Measurements from ENCODE around the gene ABCA6. TPM values are rescaled to one million over a fixed set of nuclear protein-coding genes. Genes with fewer than 3 reads are reported as not detected.

The ABCA6 gene
- total RNA-seq, 1 donor from 2014 or later, result not detected

DNA sequence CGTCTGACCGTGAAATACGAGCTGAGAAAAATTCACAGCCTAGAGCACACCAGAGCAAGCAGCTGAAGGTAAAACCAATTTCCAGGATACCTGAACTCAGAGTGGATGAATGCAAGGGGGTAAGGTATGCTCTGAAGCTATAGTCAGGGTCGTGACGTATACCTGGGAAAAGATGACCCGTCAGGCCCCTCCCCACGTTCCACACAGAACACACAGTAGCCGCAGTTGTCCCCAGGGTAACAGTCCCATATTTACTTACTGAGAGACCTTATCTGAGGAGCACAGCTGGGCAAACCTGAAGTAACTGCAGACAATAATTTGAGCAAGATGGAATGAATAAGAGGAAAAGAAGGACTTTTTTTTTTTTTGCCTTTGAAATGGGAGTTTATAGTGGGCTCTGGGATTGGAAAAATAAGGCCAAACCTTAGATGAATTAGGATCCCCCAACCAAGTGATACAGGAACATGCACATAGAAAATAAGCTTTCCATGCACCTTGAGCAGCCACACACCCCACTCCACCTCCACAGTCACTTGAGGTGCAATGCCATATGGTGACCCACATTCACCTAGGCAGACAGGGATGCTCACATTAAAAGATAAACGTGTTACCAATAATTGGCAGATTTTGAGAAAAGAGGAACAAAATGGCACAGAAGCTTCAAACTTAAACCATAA lies 38.0 kb downstream of the ABCA6 start:
- no peak overlapping the region for H2AFZ ChIP-seq (replicated peaks)
- H3K36me3 ChIP-seq, result no peaks in the 10 kb centered on the region
- DNase-seq (ENCODE audit: low spot score), result no peak
- Mint-ChIP-seq H3K36me3 (no peaks in the 10 kb centered on the region), H3K4me3 (no peak overlapping the region), H3K4me1 (no peaks in the 10 kb centered on the region), H3K27ac (no peak overlapping the region), H3K9me3 (no peaks in the 10 kb centered on the region), H3K27me3 (ENCODE audit: insufficient read depth, low read depth) (no peaks in the 10 kb centered on the region)
- H3K27ac ChIP-seq, result no peak overlapping the region
- no peaks in the 10 kb centered on the region for H3K9me3 ChIP-seq (ENCODE audit: low read depth)
- H3K27me3 ChIP-seq, result no peaks in the 10 kb centered on the region
- TF ChIP-seq, protein P1, sequence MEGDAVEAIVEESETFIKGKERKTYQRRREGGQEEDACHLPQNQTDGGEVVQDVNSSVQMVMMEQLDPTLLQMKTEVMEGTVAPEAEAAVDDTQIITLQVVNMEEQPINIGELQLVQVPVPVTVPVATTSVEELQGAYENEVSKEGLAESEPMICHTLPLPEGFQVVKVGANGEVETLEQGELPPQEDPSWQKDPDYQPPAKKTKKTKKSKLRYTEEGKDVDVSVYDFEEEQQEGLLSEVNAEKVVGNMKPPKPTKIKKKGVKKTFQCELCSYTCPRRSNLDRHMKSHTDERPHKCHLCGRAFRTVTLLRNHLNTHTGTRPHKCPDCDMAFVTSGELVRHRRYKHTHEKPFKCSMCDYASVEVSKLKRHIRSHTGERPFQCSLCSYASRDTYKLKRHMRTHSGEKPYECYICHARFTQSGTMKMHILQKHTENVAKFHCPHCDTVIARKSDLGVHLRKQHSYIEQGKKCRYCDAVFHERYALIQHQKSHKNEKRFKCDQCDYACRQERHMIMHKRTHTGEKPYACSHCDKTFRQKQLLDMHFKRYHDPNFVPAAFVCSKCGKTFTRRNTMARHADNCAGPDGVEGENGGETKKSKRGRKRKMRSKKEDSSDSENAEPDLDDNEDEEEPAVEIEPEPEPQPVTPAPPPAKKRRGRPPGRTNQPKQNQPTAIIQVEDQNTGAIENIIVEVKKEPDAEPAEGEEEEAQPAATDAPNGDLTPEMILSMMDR (IDR thresholded peaks at IDR 0.05), result no peak
- TF ChIP-seq EZH2 (IDR thresholded peaks at IDR 0.05), result no peak
- TF ChIP-seq EZH2phosphoT487 (IDR thresholded peaks at IDR 0.05), result no peak
- H3K9ac ChIP-seq, result no peak overlapping the region
- no peak overlapping the region for H3K4me2 ChIP-seq
- H3K79me2 ChIP-seq (ENCODE audit: low read depth), result no peaks in the 10 kb centered on the region
- H3F3A ChIP-seq (ENCODE audit: low read depth), result no peaks in the 10 kb centered on the region
- peaks cover 5% of the 10 kb centered on the region for H3K4me1 ChIP-seq
- H4K20me1 ChIP-seq (ENCODE audit: low read depth), result no peaks in the 10 kb centered on the region
- H3K4me3 ChIP-seq, result no peak overlapping the region

- Mint-ChIP-seq H3K4me1 (peaks cover 4% of the 10 kb centered on the region), H3K36me3 (no peaks in the 10 kb centered on the region), H3K27ac (no peak overlapping the region), H3K4me3 (no peak overlapping the region), H3K9me3 (no peaks in the 10 kb centered on the region), H3K27me3 (ENCODE audit: insufficient read depth, low read depth) (peaks cover 2% of the 10 kb centered on the region)
- Histone ChIP-seq H3K4me2 (no peak overlapping the region), H3K9ac (no peak overlapping the region), H3K9me3 (ENCODE audit: low read depth) (no peaks in the 10 kb centered on the region), H2AFZ (replicated peaks) (no peak overlapping the region), H3F3A (ENCODE audit: low read depth) (no peaks in the 10 kb centered on the region), H3K27ac (no peak overlapping the region), H3K27me3 (no peaks in the 10 kb centered on the region), H3K4me1 (no peaks in the 10 kb centered on the region), H4K20me1 (ENCODE audit: low read depth) (no peaks in the 10 kb centered on the region), H3K4me3 (no peak overlapping the region), H3K79me2 (ENCODE audit: low read depth) (no peaks in the 10 kb centered on the region), H3K36me3 (no peaks in the 10 kb centered on the region)
- TF ChIP-seq, protein P1 (IDR thresholded peaks at IDR 0.05), result no peak
- TF ChIP-seq EZH2phosphoT487 (IDR thresholded peaks at IDR 0.05) (no peak), EZH2 (IDR thresholded peaks at IDR 0.05) (no peak)
- DNase-seq (ENCODE audit: low spot score), result no peak
Measured at GRCh38 chr17:69098625-69099024, 43.1 kb downstream of the ABCA6 start.

GRCh38 chr17:69096541-69096940 lies 45.2 kb downstream of the ABCA6 start:
- H3K36me3 ChIP-seq, result no peaks in the 10 kb centered on the region
- H2AFZ ChIP-seq (replicated peaks), result no peak overlapping the region
- Mint-ChIP-seq H3K4me3 (no peak overlapping the region), H3K27ac (no peak overlapping the region), H3K27me3 (ENCODE audit: insufficient read depth, low read depth) (peaks cover 2% of the 10 kb centered on the region), H3K36me3 (no peaks in the 10 kb centered on the region), H3K4me1 (peaks cover 8% of the 10 kb centered on the region), H3K9me3 (no peaks in the 10 kb centered on the region)
- H3F3A ChIP-seq (ENCODE audit: low read depth), result no peaks in the 10 kb centered on the region
- DNase-seq (ENCODE audit: low spot score), result no peak
- H4K20me1 ChIP-seq (ENCODE audit: low read depth), result no peaks in the 10 kb centered on the region
- no peak overlapping the region for H3K4me3 ChIP-seq
- no peak overlapping the region for H3K27ac ChIP-seq
- no peak overlapping the region for H3K9ac ChIP-seq
- H3K79me2 ChIP-seq (ENCODE audit: low read depth), result no peaks in the 10 kb centered on the region
- no peaks in the 10 kb centered on the region for H3K4me1 ChIP-seq
- no peaks in the 10 kb centered on the region for H3K9me3 ChIP-seq (ENCODE audit: low read depth)
- no peak overlapping the region for H3K4me2 ChIP-seq
- no peaks in the 10 kb centered on the region for H3K27me3 ChIP-seq
- TF ChIP-seq, protein P1 (IDR thresholded peaks at IDR 0.05), result no peak
- TF ChIP-seq EZH2phosphoT487 (IDR thresholded peaks at IDR 0.05) (no peak), EZH2 (IDR thresholded peaks at IDR 0.05) (no peak)

All from neural progenitor cell (in vitro differentiated cells).